ENCODE results near the gene GJC2. TPM values are rescaled to one million over a fixed set of nuclear protein-coding genes. Genes with fewer than 3 reads are reported as not detected.
"Not testable (repeated sequence)": the region's sequence is repeated elsewhere in the genome, so short reads cannot be mapped to it uniquely, and the experiment has no call there.

Gene GJC2
- total and polyA plus RNA-seq, 2 donors (not counting 3 experiments of a cell fraction or from before 2014, with no cell fraction given) = 0.58 to 1.2 TPM

- BruUV-seq (replicated peaks); intact Hi-C loops (cut with micrococcal nuclease); H3K9me3 ChIP-seq (replicated peaks; ENCODE audit: control insufficient read depth, insufficient read depth, low read length); H3K36me3 ChIP-seq (ENCODE audit: control insufficient read depth in 2 of 2, extremely low read depth in 1 of 2, insufficient read depth in 2 of 2, low read length in 2 of 2); H3K27ac ChIP-seq (ENCODE audit: insufficient read depth, low read depth, low read length); H3K27me3 ChIP-seq (ENCODE audit: control insufficient read depth in 2 of 2, insufficient read depth in 2 of 2, low read length in 2 of 2); H2AFZ ChIP-seq (ENCODE audit: low read depth, low read length); H3K9ac ChIP-seq (replicated peaks; ENCODE audit: extremely low read depth, insufficient read depth, low read length); H3K4me3 ChIP-seq (replicated peaks in 1 of 3; ENCODE audit: insufficient read depth in 1 of 3, low read depth in 1 of 3, low read length in 3 of 3); CTCF ChIA-PET; DNase-seq (ENCODE audit: low read depth, low spot score); H4K20me1 ChIP-seq (replicated peaks; ENCODE audit: control insufficient read depth, extremely low read depth, insufficient read depth, low read length); POLR2A ChIA-PET; FAIRE-seq; dilution Hi-C loops (cut with MboI; ENCODE audit: extremely low pct_ligation_motif_present, low sequenced_read_pairs); H3K4me2 ChIP-seq (ENCODE audit: insufficient read depth, low read length); H3K9me1 ChIP-seq (replicated peaks; ENCODE audit: control insufficient read depth, extremely low read depth, insufficient read depth, low read length): not testable (repeated sequence)
- Histone ChIP-seq H3K79me2 (ENCODE audit: control insufficient read depth, insufficient read depth, low read length) (peaks cover 13% of the 10 kb centered on the region), H3K4me1 (ENCODE audit: control insufficient read depth, extremely low read depth, insufficient read depth, low read length) (peaks cover 13% of the 10 kb centered on the region)
Measured at GRCh38 chr1:228111315-228111714, 38.4 kb upstream of the GJC2 start.

- no TSS peak for BruUV-seq (replicated peaks)
- H3K9me1 ChIP-seq (replicated peaks; ENCODE audit: control insufficient read depth, extremely low read depth, insufficient read depth, low read length) = no peaks in the 10 kb centered on the region
Measured at GRCh38 chr1:228112167-228112566, 37.6 kb upstream of the GJC2 start.

More at GRCh38 chr1:228112167-228112566, 37.6 kb upstream of the GJC2 start:
- H3K27ac ChIP-seq (ENCODE audit: insufficient read depth, low read depth, low read length) = no peak overlapping the region
- FAIRE-seq (peak; percentile 12), DNase-seq (ENCODE audit: low read depth, low spot score) (no peak)
- H3K4me2 ChIP-seq (ENCODE audit: insufficient read depth, low read length) = no peak overlapping the region
- H4K20me1 ChIP-seq (replicated peaks; ENCODE audit: control insufficient read depth, extremely low read depth, insufficient read depth, low read length) = no peaks in the 10 kb centered on the region
- no peaks in the 10 kb centered on the region for H3K27me3 ChIP-seq (ENCODE audit: control insufficient read depth in 2 of 2, insufficient read depth in 2 of 2, low read length in 2 of 2)
- ChIA-PET CTCF (interaction anchor here (0.5 to 0.8 kb wide), 2 partner anchors 19 to 278 kb away, joined by 5 to 6 read pairs; no protein-coding TSS in a partner anchor), POLR2A (no interaction called here)
- H3K79me2 ChIP-seq (ENCODE audit: control insufficient read depth, insufficient read depth, low read length) = peaks cover 13% of the 10 kb centered on the region
- intact Hi-C loops (cut with micrococcal nuclease) (no loop called here), dilution Hi-C loops (cut with MboI; ENCODE audit: extremely low pct_ligation_motif_present, low sequenced_read_pairs) (no loop called here)
- H3K9me3 ChIP-seq (replicated peaks; ENCODE audit: control insufficient read depth, insufficient read depth, low read length) = no peaks in the 10 kb centered on the region
- H2AFZ ChIP-seq (ENCODE audit: low read depth, low read length) = no peak overlapping the region
- H3K36me3 ChIP-seq (ENCODE audit: control insufficient read depth in 2 of 2, extremely low read depth in 1 of 2, insufficient read depth in 2 of 2, low read length in 2 of 2) = peaks cover 0 to 3% of the 10 kb centered on the region in 2 experiments
- no peak overlapping the region for H3K9ac ChIP-seq (replicated peaks; ENCODE audit: extremely low read depth, insufficient read depth, low read length)
- peaks cover 13% of the 10 kb centered on the region for H3K4me1 ChIP-seq (ENCODE audit: control insufficient read depth, extremely low read depth, insufficient read depth, low read length)
- no peak for TF ChIP-seq CTCF (IDR thresholded peaks at IDR 0.05; ENCODE audit: extremely low read depth in 1 of 2, insufficient read depth in 1 of 2, low read depth in 1 of 2, low read length in 2 of 2)
- TF ChIP-seq EZH2 (IDR thresholded peaks at IDR 0.05; ENCODE audit: borderline replicate concordance, low read depth, low read length, severe bottlenecking) = no peak
- no peak for TF ChIP-seq POLR2AphosphoS5 (IDR thresholded peaks at IDR 0.05; ENCODE audit: insufficient read depth, low read depth, low read length)
- no peak for TF ChIP-seq FOS (IDR thresholded peaks at IDR 0.05; ENCODE audit: borderline replicate concordance, insufficient read depth, low read length)
- no peak for TF ChIP-seq POLR2A (IDR thresholded peaks at IDR 0.05; ENCODE audit: low read depth, low read length)
- TF ChIP-seq, protein P1, sequence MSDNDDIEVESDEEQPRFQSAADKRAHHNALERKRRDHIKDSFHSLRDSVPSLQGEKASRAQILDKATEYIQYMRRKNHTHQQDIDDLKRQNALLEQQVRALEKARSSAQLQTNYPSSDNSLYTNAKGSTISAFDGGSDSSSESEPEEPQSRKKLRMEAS (IDR thresholded peaks at IDR 0.05; ENCODE audit: insufficient read depth, insufficient read length) = no peak
- TF ChIP-seq GATA2 (IDR thresholded peaks at IDR 0.05; ENCODE audit: insufficient read depth, insufficient read length, low read depth, low read length) = no peak
- no peak for TF ChIP-seq MYC (IDR thresholded peaks at IDR 0.05; ENCODE audit: low read depth, low read length)
- TF ChIP-seq JUN (IDR thresholded peaks at IDR 0.05; ENCODE audit: borderline replicate concordance, insufficient read depth, insufficient read length, low read depth) = no peak
- no peak overlapping the region for H3K4me3 ChIP-seq (replicated peaks in 1 of 3; ENCODE audit: insufficient read depth in 1 of 3, low read depth in 1 of 3, low read length in 3 of 3)

Measured in endothelial cell of umbilical vein (primary cell).